MM.1S (cell line): ENCODE measurements around the gene DLG5.
A peak's percentile ranks its signal among the peaks of the same experiment; 100 is the strongest.

ENCODE experiments used
- DNase-seq: peaks from one replicate; pipeline ENCODE4 v3.0.0-alpha.2; 2015
- H2AFZ ChIP-seq: fragments of 300-600 bp; sonication (generic); 2 replicates; pipeline ENCODE4 v1.6.0; 2016; ENCODE audit warnings: antibody characterized with exemption, low read length
- H3F3A ChIP-seq: fragments of 300-600 bp; sonication (generic); 2 replicates; pipeline ENCODE4 v1.6.1; 2016; ENCODE audit warnings: mild to moderate bottlenecking, antibody characterized with exemption, low read length, moderate library complexity, mixed read lengths; ENCODE audit not compliant: insufficient read depth
- H3K27ac ChIP-seq: fragments of 300-600 bp; sonication (generic); 2 replicates; pipeline ENCODE4 v1.5.1; 2016; ENCODE audit warnings: mild to moderate bottlenecking, low read length
- H3K27me3 ChIP-seq: fragments of 300-600 bp; sonication (generic); replicated peaks from 2 replicates; pipeline ENCODE4 v1.6.0; 2016; ENCODE audit warnings: low read length; ENCODE audit not compliant: insufficient read depth
- H3K36me3 ChIP-seq: fragments of 300-600 bp; sonication (generic); replicated peaks from 2 replicates; pipeline ENCODE4 v1.6.1; 2016; ENCODE audit warnings: mild to moderate bottlenecking, low read length, mixed read lengths; ENCODE audit not compliant: insufficient read depth
- H3K4me1 ChIP-seq: fragments of 300-600 bp; sonication (generic); 2 replicates; pipeline ENCODE4 v1.6.1; 2016; ENCODE audit warnings: low read length, mixed read lengths
- H3K4me2 ChIP-seq: fragments of 300-600 bp; sonication (generic); 2 replicates; pipeline ENCODE4 v1.6.0; 2016; ENCODE audit warnings: low read depth, low read length
- H3K4me3 ChIP-seq: fragments of 300-600 bp; sonication (generic); 2 replicates; pipeline ENCODE4 v1.5.1; 2016; ENCODE audit warnings: low read length, mixed read lengths
- H3K79me2 ChIP-seq: fragments of 300-600 bp; sonication (generic); 2 replicates; pipeline ENCODE4 v1.6.1; 2016; ENCODE audit warnings: mixed run types, low read length, mixed read lengths
- H3K9ac ChIP-seq: fragments of 300-600 bp; sonication (generic); 2 replicates; pipeline ENCODE4 v1.6.1; 2016; ENCODE audit warnings: low read length, mixed read lengths
- H3K9me2 ChIP-seq: fragments of 300-600 bp; sonication (generic); replicated peaks from 2 replicates; pipeline ENCODE4 v1.6.1; 2016; ENCODE audit warnings: mild to moderate bottlenecking, low read length, mixed read lengths; ENCODE audit not compliant: insufficient read depth
- H3K9me3 ChIP-seq: fragments of 300-600 bp; sonication (generic); replicated peaks from 2 replicates; pipeline ENCODE4 v1.6.1; 2016; ENCODE audit warnings: mild to moderate bottlenecking, low read length, mixed read lengths; ENCODE audit not compliant: insufficient read depth
- H4K20me1 ChIP-seq: fragments of 300-600 bp; sonication (generic); 2 replicates; pipeline ENCODE4 v1.6.1; 2016; ENCODE audit warnings: mild to moderate bottlenecking, low read length, moderate library complexity, mixed read lengths; ENCODE audit not compliant: insufficient read depth
- CTCF ChIP-seq: fragments of 300-600 bp; sonication (generic); IDR thresholded peaks from 2 replicates; pipeline ENCODE4 v1.5.1; 2016; ENCODE audit warnings: antibody characterized with exemption, low read length, mixed read lengths
- EZH2 ChIP-seq: fragments of 300-600 bp; sonication (generic); optimal IDR thresholded peaks from 2 replicates; pipeline ENCODE3; 2017; ENCODE audit warnings: low read depth, mild to moderate bottlenecking, antibody characterized with exemption, low read length, mixed read lengths
- EZH2phosphoT487 ChIP-seq: fragments of 300-600 bp; sonication (generic); IDR thresholded peaks from 2 replicates; pipeline ENCODE4 v1.6.1; 2018; ENCODE audit warnings: antibody characterized with exemption, low read length

Gene DLG5

DNA sequence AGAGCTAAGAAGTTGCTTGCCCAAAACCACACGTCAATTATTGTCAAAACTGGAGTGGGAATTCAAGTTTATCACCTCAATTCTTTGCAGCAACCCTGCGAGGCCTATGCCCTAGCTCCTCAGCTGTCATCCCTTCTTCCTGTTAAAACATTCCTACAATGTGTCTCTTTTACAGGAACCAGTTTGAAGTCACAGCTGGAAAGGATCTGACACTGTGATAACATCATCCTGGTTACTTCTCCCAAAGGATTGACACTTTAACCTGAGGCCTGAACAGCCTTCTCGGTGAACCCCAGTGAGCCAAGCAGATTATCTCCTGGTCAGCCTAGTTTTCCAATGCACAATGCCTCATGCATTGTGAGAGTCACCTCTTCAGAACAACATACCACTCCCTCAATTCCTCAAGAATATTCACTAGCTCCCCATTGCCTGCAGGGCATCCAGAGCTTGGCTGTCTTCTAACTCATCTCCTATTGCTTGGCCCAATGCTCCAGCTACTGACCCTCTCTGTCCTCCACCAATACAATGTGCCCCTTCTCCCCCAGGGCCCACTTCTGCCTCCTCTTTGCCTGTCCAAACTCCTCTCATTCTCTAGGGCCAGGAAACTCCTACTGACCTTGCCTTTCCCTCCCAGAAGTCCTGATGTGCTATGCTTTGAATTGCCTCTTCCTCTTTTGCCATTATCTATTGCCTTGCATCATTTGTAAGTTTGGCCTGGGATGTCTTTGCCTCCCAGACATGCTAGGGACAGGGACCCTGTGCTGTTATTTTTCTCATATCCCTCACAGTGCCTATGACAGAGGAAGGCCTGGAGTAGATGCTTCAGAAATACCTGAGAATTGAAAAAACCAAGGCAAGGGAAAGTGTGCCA, 10.4 kb upstream of the DLG5 start:
- H3K9me2 ChIP-seq, result no peaks in the 10 kb centered on the region
- no peak overlapping the region for H3K4me3 ChIP-seq
- H3K36me3 ChIP-seq, result no peaks in the 10 kb centered on the region
- no peak overlapping the region for H3K9ac ChIP-seq
- H3K9me3 ChIP-seq, result no peaks in the 10 kb centered on the region
- no peaks in the 10 kb centered on the region for H3K79me2 ChIP-seq
- H3K27ac ChIP-seq, result no peak overlapping the region
- no peak for TF ChIP-seq EZH2
- H2AFZ ChIP-seq, result no peak overlapping the region
- H3K4me1 ChIP-seq, result no peaks in the 10 kb centered on the region
- DNase-seq, result no peak
- no peak overlapping the region for H3K4me2 ChIP-seq
- no peaks in the 10 kb centered on the region for H3K27me3 ChIP-seq
- H4K20me1 ChIP-seq, result no peaks in the 10 kb centered on the region
- H3F3A ChIP-seq, result no peaks in the 10 kb centered on the region

- TF ChIP-seq EZH2phosphoT487 (no peak), EZH2 (no peak), CTCF (no peak)
- Histone ChIP-seq H3K79me2 (no peaks in the 10 kb centered on the region), H2AFZ (no peak overlapping the region), H3K4me3 (no peak overlapping the region), H3K9me2 (no peaks in the 10 kb centered on the region), H3K4me1 (no peaks in the 10 kb centered on the region), H3K36me3 (no peaks in the 10 kb centered on the region), H3F3A (peaks cover 3% of the 10 kb centered on the region), H4K20me1 (no peaks in the 10 kb centered on the region), H3K27ac (no peak overlapping the region), H3K27me3 (peaks cover 13% of the 10 kb centered on the region; the same call in 1 of the 2 replicates), H3K9ac (no peak overlapping the region), H3K4me2 (no peak overlapping the region), H3K9me3 (no peaks in the 10 kb centered on the region)
- no peak for DNase-seq
These were observed 5.6 kb upstream of the DLG5 start for GRCh38 chr10:77932016-77932715.

DNA sequence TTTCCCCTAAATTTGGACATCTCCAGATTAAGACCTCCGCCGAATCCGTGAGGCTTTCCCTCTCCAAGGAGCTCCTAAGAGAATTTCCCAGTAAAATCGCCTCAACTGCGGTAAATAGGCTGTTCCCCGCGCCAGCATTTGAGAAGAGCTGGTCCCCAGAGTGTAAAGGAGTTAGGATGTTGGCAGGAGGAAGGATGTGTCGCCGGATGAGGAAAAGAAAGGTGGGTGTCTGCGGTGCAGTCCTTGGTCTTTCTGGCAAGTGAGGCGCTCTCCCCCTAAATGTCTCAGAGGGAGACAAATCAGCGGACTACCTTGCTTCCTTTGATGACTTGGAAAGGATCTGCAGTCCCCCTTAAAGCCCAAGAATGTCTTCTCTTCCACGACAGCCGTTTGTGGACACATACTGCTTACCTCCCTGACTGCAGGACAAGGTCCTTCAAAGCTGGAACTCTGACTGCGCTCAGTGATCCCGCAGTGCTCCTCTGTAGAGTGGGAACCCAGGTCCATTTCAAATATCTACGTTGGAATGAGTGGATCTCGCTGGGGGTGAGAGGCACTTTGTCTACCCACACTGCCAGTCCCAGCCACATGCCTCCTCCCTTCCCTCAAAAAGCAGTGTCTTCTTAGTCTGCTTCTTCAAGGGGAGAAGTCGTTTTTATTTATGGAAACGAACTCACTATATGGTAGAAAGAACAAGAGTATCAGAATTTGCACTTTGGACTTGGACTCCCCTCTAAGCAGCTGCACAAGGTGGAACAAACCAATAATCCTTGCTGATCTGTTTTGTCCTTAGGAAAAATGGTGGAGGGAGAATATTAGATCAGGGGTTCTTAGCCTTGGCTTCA, 1.1 kb upstream of the DLG5 start:
- H3K4me3 ChIP-seq, result no peak overlapping the region
- no peaks in the 10 kb centered on the region for H3K9me2 ChIP-seq
- no peaks in the 10 kb centered on the region for H3K36me3 ChIP-seq
- H3K27me3 ChIP-seq, result peaks cover 15% of the 10 kb centered on the region; the same call in 1 of the 2 replicates
- no peaks in the 10 kb centered on the region for H4K20me1 ChIP-seq
- peak overlapping the region; percentile 45; the same call in 1 of the 2 replicates for H3K4me2 ChIP-seq
- H3F3A ChIP-seq, result peaks cover 4% of the 10 kb centered on the region
- peaks cover 9% of the 10 kb centered on the region; the same call in 1 of the 2 replicates for H3K4me1 ChIP-seq
- no peak overlapping the region for H3K9ac ChIP-seq
- H3K79me2 ChIP-seq, result peaks cover 33% of the 10 kb centered on the region
- TF ChIP-seq EZH2 (no peak), CTCF (no peak), EZH2phosphoT487 (no peak)
- H3K27ac ChIP-seq, result no peak overlapping the region
- no peaks in the 10 kb centered on the region for H3K9me3 ChIP-seq
- no peak overlapping the region for H2AFZ ChIP-seq
- DNase-seq, result no peak
